Lung (tissue), 12 donors: ENCODE data around the gene TBC1D1. TPM values are rescaled to one million over a fixed set of nuclear protein-coding genes. Genes with fewer than 3 reads are reported as not detected.

ENCODE experiments used
- ATAC-seq: fragments of 200-7000 bp; cut with Tn5 transposase; one replicate; pipeline ENCODE4 v1.9.1; 2020; ENCODE audit warnings: moderate number of reproducible peaks; ENCODE audit not compliant: insufficient read depth, low FRiP score
- DNase-seq, 3 donors: peaks; one replicate each; pipeline ENCODE4 v3.0.0-alpha.2; 2013 to 2017
- H3K27ac ChIP-seq, 2 donors: one replicate each; pipeline ENCODE4 v1.5.1; 2013; ENCODE audit warnings: mild to moderate bottlenecking in 2 of 2, moderate library complexity in 2 of 2, control low read depth in 1 of 2, inconsistent platforms in 1 of 2, low read depth in 1 of 2, low read length in 1 of 2
- H3K27me3 ChIP-seq, 3 donors: one replicate each; pipeline ENCODE4 v1.5.1; 2013; ENCODE audit warnings: low read length in 2 of 3; ENCODE audit not compliant: control insufficient read depth in 3 of 3, insufficient read depth in 3 of 3
- H3K36me3 ChIP-seq, 4 donors: one replicate each; pipeline ENCODE4 v1.5.1; 2013; ENCODE audit warnings: low read length in 4 of 4, mild to moderate bottlenecking in 1 of 4, moderate library complexity in 1 of 4; ENCODE audit not compliant: control insufficient read depth in 4 of 4, insufficient read depth in 4 of 4
- H3K4me1 ChIP-seq, 5 donors: one replicate each; pipeline ENCODE4 v1.5.1; 2013; ENCODE audit warnings: low read length in 5 of 5, mild to moderate bottlenecking in 2 of 5, moderate library complexity in 1 of 5; ENCODE audit not compliant: control insufficient read depth in 5 of 5, insufficient read depth in 5 of 5
- H3K4me3 ChIP-seq: one replicate; pipeline ENCODE4 v1.5.1; 2013; ENCODE audit warnings: mild to moderate bottlenecking, control low read depth, moderate library complexity
- H3K9ac ChIP-seq, 2 donors: one replicate each; pipeline ENCODE4 v1.5.1; 2013; ENCODE audit warnings: low read length in 2 of 2, control low read depth in 1 of 2; ENCODE audit not compliant: insufficient read depth in 1 of 2
- H3K9me3 ChIP-seq, 4 donors: one replicate each; pipeline ENCODE4 v1.5.1; 2013; ENCODE audit warnings: low read length in 3 of 4, mild to moderate bottlenecking in 1 of 4, moderate library complexity in 1 of 4; ENCODE audit not compliant: control insufficient read depth in 4 of 4, insufficient read depth in 3 of 4
- CTCF ChIP-seq: IDR thresholded peaks from 2 replicates; pipeline ENCODE4 v1.5.1; 2012; ENCODE audit warnings: mild to moderate bottlenecking; ENCODE audit errors: control extremely low read depth, extremely low read depth
- WGBS, 2 donors: extraction: QIAGEN DNeasy Blood & Tissue Kit; methylation state at CpG; one replicate each; pipeline ENCODE4 v1.1.7; 2013; 5-methylcytosine and 5-hydroxymethylcytosine counted together
- polyA plus RNA-seq, 2 donors: library from polyadenylated mRNA; stranded (reverse); fragments of 200-250 nt; gene quantifications; one replicate each; pipeline ENCODE4 v1.2.1, GENCODE V29; 2013
- total RNA-seq, 2 donors: library from RNA; depleted of rRNA in 1 of 2; stranded (reverse); fragments of >200 nt in 1 of 2; gene quantifications; one replicate each; pipeline ENCODE4 v1.2.1, GENCODE V29; 2014 to 2021
- donor health status: control.
- donor health status: control.
- donor health status: Bipolar disorder and iron deficiency.
- donor health status: healthy.
- donor health status: DM: yes; HTN: yes; CAD: no.

Gene TBC1D1
- total and polyA plus RNA-seq, 4 donors: 23.6 to 71.1 (median 43.9) TPM

GRCh38 chr4:37999965-38000364 is 109.1 kb downstream of the TBC1D1 start:
- Histone ChIP-seq H3K4me3 (no peak overlapping the region), H3K9me3 (no peaks in the 10 kb centered on the region), H3K27me3 (no peaks in the 10 kb centered on the region), H3K9ac (no peak overlapping the region), H3K27ac (no peak overlapping the region), H3K4me1 (peaks cover 0 to 20% (median 11%) of the 10 kb centered on the region in 5 donors), H3K36me3 (no peaks in the 10 kb centered on the region)
- TF ChIP-seq CTCF: no peak
- WGBS, 2 donors: 99 to 100% methylated on average over 3 of the region's 3 CpGs
- DNase-seq (no peak), ATAC-seq (no peak)

DNA sequence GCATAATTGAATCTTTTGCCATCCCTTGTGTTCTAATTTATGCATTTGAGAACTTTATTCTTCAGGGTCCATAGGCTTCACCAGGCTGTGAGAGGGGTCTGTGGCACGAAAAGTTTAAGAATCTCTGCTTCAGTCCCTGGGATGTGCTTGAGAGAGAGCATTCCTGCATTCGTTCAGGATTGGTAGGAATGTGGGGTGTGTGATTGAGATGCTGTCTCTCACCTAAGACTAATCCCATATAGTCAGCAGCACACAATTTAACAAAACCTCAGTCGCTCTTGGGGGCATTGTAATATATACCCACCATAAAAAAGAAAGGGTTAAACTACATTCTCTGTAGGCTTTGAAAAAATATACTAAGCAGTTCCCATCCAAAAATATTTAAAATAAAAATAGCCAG is 111.0 kb downstream of the TBC1D1 start:
- H3K27ac ChIP-seq: no peak overlapping the region
- no peaks in the 10 kb centered on the region for H3K36me3 ChIP-seq
- no peaks in the 10 kb centered on the region for H3K9me3 ChIP-seq
- TF ChIP-seq CTCF: no peak
- H3K27me3 ChIP-seq: no peaks in the 10 kb centered on the region
- 91 to 92% methylated on average over 3 of the region's 3 CpGs for WGBS, 2 donors
- no peak overlapping the region for H3K4me3 ChIP-seq
- ATAC-seq (no peak), DNase-seq (no peak)
- H3K4me1 ChIP-seq: peaks cover 0 to 15% (median 0%) of the 10 kb centered on the region in 5 donors
- H3K9ac ChIP-seq: no peak overlapping the region

- no peak for DNase-seq
- H3K9ac ChIP-seq: no peak overlapping the region
- no peaks in the 10 kb centered on the region for H3K27me3 ChIP-seq
- H3K4me1 ChIP-seq: peaks cover 0 to 16% (median 0%) of the 10 kb centered on the region in 5 donors
- H3K9me3 ChIP-seq: no peaks in the 10 kb centered on the region
- WGBS, 2 donors: 94 to 97% methylated on average over 3 of the region's 3 CpGs
- H3K36me3 ChIP-seq: no peaks in the 10 kb centered on the region
- no peak for TF ChIP-seq CTCF
- no peak overlapping the region for H3K4me3 ChIP-seq
- H3K27ac ChIP-seq: no peak overlapping the region
- no peak for ATAC-seq
Observed at GRCh38 chr4:38002451-38003071, 111.7 kb downstream of the TBC1D1 start.

DNA sequence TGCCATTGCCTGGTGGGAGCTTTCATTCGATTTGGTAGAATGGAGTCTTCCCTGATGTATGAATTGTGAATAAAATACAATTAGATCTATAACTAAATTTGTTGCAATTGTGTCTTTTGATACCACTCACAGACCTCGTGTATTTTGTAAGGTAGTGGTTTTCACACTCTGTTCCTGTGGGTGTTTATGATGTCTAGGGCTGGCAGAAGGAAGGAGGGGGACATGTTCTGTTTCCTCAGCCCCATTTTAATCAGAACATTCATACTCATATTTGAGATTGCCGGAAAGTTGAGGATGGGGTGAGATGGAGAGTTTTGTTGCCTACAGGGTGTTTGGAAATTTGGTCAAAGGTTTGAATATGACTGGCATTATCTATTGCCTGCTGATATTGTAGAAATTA is 112.2 kb downstream of the TBC1D1 start:
- no peak overlapping the region for H3K4me3 ChIP-seq
- no peak overlapping the region for H3K9ac ChIP-seq
- no peak for TF ChIP-seq CTCF
- peaks cover 0 to 16% (median 0%) of the 10 kb centered on the region in 5 donors for H3K4me1 ChIP-seq
- 70 to 80% methylated on average over 3 of the region's 3 CpGs for WGBS, 2 donors
- H3K27me3 ChIP-seq: no peaks in the 10 kb centered on the region
- ATAC-seq (no peak), DNase-seq (no peak)
- H3K27ac ChIP-seq: no peak overlapping the region
- no peaks in the 10 kb centered on the region for H3K9me3 ChIP-seq
- H3K36me3 ChIP-seq: no peaks in the 10 kb centered on the region
